HL-60 (cell line): ENCODE measurements around the gene KRT10.

Experiments
- DNase-seq, 2 experiments: peaks; one replicate each; pipeline ENCODE4 v3.0.0-alpha.2; 2010 to 2020; ENCODE audit warnings: low read depth in 1 of 2, low spot score in 1 of 2
- H3K27ac ChIP-seq: fragments of 250-450 bp; sonication (Bioruptor Pico); replicated peaks from 2 replicates; pipeline ENCODE4 v1.5.1; 2020; ENCODE audit warnings: mild to moderate bottlenecking, moderate library complexity
- H3K27me3 ChIP-seq: fragments of 250-450 bp; sonication (Bioruptor Pico); 2 replicates; pipeline ENCODE4 v1.5.1; 2021; ENCODE audit warnings: mild to moderate bottlenecking, moderate library complexity; ENCODE audit not compliant: insufficient read depth, poor library complexity, severe bottlenecking
- H3K4me3 ChIP-seq: replicated peaks from 2 replicates; pipeline ENCODE4 v1.5.1; 2011; ENCODE audit warnings: mild to moderate bottlenecking, control low read depth, low read length; ENCODE audit not compliant: insufficient read depth
- GABPA ChIP-seq: IDR thresholded peaks from 2 replicates; pipeline ENCODE4 v1.6.1; 2012; ENCODE audit warnings: low read depth
- POLR2AphosphoS5 ChIP-seq: IDR thresholded peaks from 2 replicates; pipeline ENCODE4 v1.6.1; 2012; ENCODE audit warnings: low read depth
- REST ChIP-seq: IDR thresholded peaks from 2 replicates; pipeline ENCODE4 v1.6.1; 2012; ENCODE audit warnings: low read depth; ENCODE audit not compliant: insufficient replicate concordance
- SPI1 ChIP-seq: IDR thresholded peaks from 2 replicates; pipeline ENCODE4 v1.6.1; 2012; ENCODE audit warnings: low read depth, mild to moderate bottlenecking, borderline replicate concordance
- TF ChIP-seq, protein P1 (sequence below): IDR thresholded peaks from one replicate; pipeline ENCODE4 v1.5.1; 2011; ENCODE audit warnings: low read length, control low read depth, inconsistent platforms; ENCODE audit not compliant: insufficient read depth

The KRT10 gene

DNA sequence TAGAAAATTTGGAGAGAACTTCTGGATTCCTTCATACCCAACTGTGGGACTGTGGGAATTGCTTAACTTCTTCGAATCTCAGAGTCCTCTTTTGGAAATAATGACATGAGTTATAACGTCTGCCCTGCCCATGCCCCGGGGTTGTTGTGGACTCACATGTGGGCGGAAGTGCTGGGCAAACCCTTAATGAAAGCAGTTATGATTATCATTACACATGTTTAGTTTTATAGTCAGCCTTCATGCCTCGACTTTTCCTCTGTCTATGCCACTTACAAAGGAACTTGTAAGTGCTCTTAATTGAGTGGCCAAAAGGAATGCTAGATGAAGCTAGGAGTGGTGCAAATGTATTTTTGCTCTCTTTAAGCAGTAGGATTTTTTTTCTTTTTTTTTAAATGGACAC, 44.0 kb downstream of the KRT10 start:
- no peak for DNase-seq
- Histone ChIP-seq H3K27me3 (peaks cover 12% of the 10 kb centered on the region), H3K4me3 (no peak overlapping the region), H3K27ac (no peak overlapping the region)
- TF ChIP-seq GABPA = no peak
- TF ChIP-seq SPI1 = no peak
- TF ChIP-seq REST = no peak
- no peak for TF ChIP-seq POLR2AphosphoS5
- TF ChIP-seq, protein P1, sequence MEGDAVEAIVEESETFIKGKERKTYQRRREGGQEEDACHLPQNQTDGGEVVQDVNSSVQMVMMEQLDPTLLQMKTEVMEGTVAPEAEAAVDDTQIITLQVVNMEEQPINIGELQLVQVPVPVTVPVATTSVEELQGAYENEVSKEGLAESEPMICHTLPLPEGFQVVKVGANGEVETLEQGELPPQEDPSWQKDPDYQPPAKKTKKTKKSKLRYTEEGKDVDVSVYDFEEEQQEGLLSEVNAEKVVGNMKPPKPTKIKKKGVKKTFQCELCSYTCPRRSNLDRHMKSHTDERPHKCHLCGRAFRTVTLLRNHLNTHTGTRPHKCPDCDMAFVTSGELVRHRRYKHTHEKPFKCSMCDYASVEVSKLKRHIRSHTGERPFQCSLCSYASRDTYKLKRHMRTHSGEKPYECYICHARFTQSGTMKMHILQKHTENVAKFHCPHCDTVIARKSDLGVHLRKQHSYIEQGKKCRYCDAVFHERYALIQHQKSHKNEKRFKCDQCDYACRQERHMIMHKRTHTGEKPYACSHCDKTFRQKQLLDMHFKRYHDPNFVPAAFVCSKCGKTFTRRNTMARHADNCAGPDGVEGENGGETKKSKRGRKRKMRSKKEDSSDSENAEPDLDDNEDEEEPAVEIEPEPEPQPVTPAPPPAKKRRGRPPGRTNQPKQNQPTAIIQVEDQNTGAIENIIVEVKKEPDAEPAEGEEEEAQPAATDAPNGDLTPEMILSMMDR = no peak

DNA sequence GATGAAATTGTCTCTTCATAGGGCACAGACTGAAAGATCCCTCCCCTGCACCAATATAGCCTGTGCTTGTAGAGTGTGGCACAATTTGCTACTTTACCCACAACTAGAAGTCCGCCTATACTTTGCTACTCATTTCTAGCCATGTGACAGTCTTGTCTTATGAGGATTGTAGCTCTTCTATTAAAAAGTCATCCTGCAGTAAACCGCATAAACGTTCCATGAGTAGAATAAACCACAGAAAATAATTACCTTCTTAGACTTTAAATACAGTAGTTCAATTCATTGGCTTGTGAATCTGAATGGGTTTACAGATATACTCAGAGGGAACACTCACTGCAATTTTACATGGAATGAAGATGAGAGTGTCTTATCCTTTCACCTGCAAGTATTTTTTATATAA, 44.4 kb downstream of the KRT10 start:
- peaks cover 11% of the 10 kb centered on the region for H3K27me3 ChIP-seq
- H3K4me3 ChIP-seq = no peak overlapping the region
- TF ChIP-seq REST (no peak), SPI1 (no peak), GABPA (no peak), POLR2AphosphoS5 (no peak)
- TF ChIP-seq, protein P1 = no peak
- H3K27ac ChIP-seq = no peak overlapping the region
- DNase-seq = no peak

GRCh38 chr17:40777459-40777858, 45.0 kb downstream of the KRT10 start:
- TF ChIP-seq POLR2AphosphoS5 (no peak), SPI1 (no peak), GABPA (no peak), REST (no peak)
- TF ChIP-seq, protein P1 = no peak
- Histone ChIP-seq H3K4me3 (no peak overlapping the region), H3K27me3 (peaks cover 7% of the 10 kb centered on the region), H3K27ac (no peak overlapping the region)
- DNase-seq = no peak
